Heart right ventricle (tissue), 16 donors: ENCODE data around the gene GPR146. TPM values are rescaled to one million over a fixed set of nuclear protein-coding genes. Genes with fewer than 3 reads are reported as not detected.

ENCODE experiments used
- ATAC-seq, 8 donors: fragments of 200-7000 bp; cut with Tn5 transposase; one replicate each; pipeline ENCODE4 v1.9.1; 2020; ENCODE audit warnings: mild to moderate bottlenecking in 8 of 8, moderate library complexity in 8 of 8, moderate number of reproducible peaks in 1 of 8
- DNase-seq, 2 donors: peaks; one replicate each; pipeline ENCODE4 v3.0.0-alpha.2; 2020
- H3K27ac ChIP-seq, 10 donors: fragments of 200-600 bp; sonication (generic) in 2 of 10; one replicate each; pipeline versions ENCODE4 v1.5.0 to v1.8.0; 2020 to 2022; ENCODE audit warnings: mild to moderate bottlenecking in 3 of 10
- H3K27me3 ChIP-seq, 7 donors: fragments of 200-600 bp; one replicate each; pipeline ENCODE4 v1.8.0; 2021 to 2022; ENCODE audit warnings: mild to moderate bottlenecking in 2 of 7
- H3K36me3 ChIP-seq, 9 donors: fragments of 200-600 bp; sonication (generic) in 1 of 9; one replicate each; pipeline versions ENCODE4 v1.5.0 to v1.8.0; 2020 to 2022; ENCODE audit warnings: mild to moderate bottlenecking in 2 of 9
- H3K4me1 ChIP-seq, 9 donors: fragments of 200-600 bp; sonication (generic) in 1 of 9; one replicate each; pipeline versions ENCODE4 v1.5.0 to v1.8.0; 2020 to 2022; ENCODE audit warnings: mild to moderate bottlenecking in 4 of 9
- H3K4me3 ChIP-seq, 10 donors: fragments of 200-600 bp; sonication (generic) in 2 of 10; one replicate each; pipeline versions ENCODE4 v1.5.0 to v1.8.0; 2020 to 2022; ENCODE audit warnings: mild to moderate bottlenecking in 7 of 10, moderate library complexity in 2 of 10
- H3K9me3 ChIP-seq, 11 donors: fragments of 200-600 bp in 10 of 11; sonication (generic) in 2 of 11; one replicate each; pipeline versions ENCODE4 v1.5.0 to v1.8.0; 2013 to 2022; ENCODE audit warnings: mild to moderate bottlenecking in 2 of 11, control low read depth in 1 of 11, moderate library complexity in 1 of 11
- CTCF ChIP-seq, 9 donors: fragments of 200-600 bp; sonication (generic) in 2 of 9; IDR thresholded peaks; one replicate each; pipeline versions ENCODE4 v1.5.0 to v1.8.0; 2021 to 2022; ENCODE audit warnings: antibody characterized with exemption in 9 of 9, mild to moderate bottlenecking in 5 of 9, moderate library complexity in 1 of 9
- WGBS, 2 donors: extraction: QIAGEN DNeasy Blood & Tissue Kit; methylation state at CpG; one replicate each; pipeline ENCODE4 v1.1.7; 2013; ENCODE audit warnings: inconsistent platforms in 1 of 2; 5-methylcytosine and 5-hydroxymethylcytosine counted together
- intact Hi-C, 10 donors: fragments of 100-400 bp; cut with DNase I; formaldehyde crosslinking; loops; one replicate each; pipeline versions ENCODE4 v1.11.1 to v1.14.2; 2022
- polyA plus RNA-seq, 2 donors: library from polyadenylated mRNA; stranded (reverse); fragments of 200-250 nt; gene quantifications; one replicate each; pipeline ENCODE4 v1.2.3, GENCODE V29; 2013
- total RNA-seq, 10 donors: library from RNA; stranded (reverse); fragmentation: NEBNext Ultra II Directional in 3 of 10; extraction: Animal tissue kit (Norgen Biotek cat#: 25700) in 3 of 10; gene quantifications; one replicate each; pipeline versions ENCODE4 v1.2.1 to v1.2.4, GENCODE V29; 2021 to 2023
- donor health status: Arrhythmogenic right ventricular cardiomyopathy.
- donor health status: ischemic (EF 13 %, LVEDD 7.1; RV severe dilation, severe dysfunction).
- donor health status: healthy with polysubstance abuse.
- donor health status: DM: no; HTN: yes; CAD: no.
- donor health status: DM: no; HTN: no; CAD: no.
- donor health status: ischemic (EF 25% LVEDD 6.9; RV normal size, moderate dysfunction).
- donor health status: ischemic (EF 25% LVEDD 5.7; RV mildly dilated, moderate dysfunction).
- donor health status: healthy.
- donor health status: DM: yes; HTN: yes; CAD: no.
- donor health status: Ischemic cardiomyopathy.
- donor health status: ischemic (EF 35%, LVEDD 5.7; RV mildly dilated, moderate dysfunction).
- donor health status: nonischemic (EF 11% LVEDD 7.7; RV severe dilation, severe dysfunction).
- donor health status: DM: yes; HTN: yes; CAD: no.
- donor health status: PGD.
- donor health status: ischemic (EF 29% LVEDD 5.4; RV normal size, mild dysfunction).
- donor health status: nonischemic (EF 23%, LVEDD 6.1; RV moderate dilation, normal function).

The GPR146 gene
- total and polyA plus RNA-seq, 12 donors = 13.3 to 34.5 (median 22.7) TPM

GRCh38 chr7:1086588-1087464 is 42.5 kb downstream of the GPR146 start:
- Histone ChIP-seq H3K27me3 (no peaks in the 10 kb centered on the region), H3K4me1 (peaks cover 12 to 50% (median 28%) of the 10 kb centered on the region in 9 donors), H3K9me3 (no peaks in the 10 kb centered on the region), H3K27ac (peak overlapping the region in 6 of 10 donors; percentile 3 to 71 (median 52)), H3K4me3 (peak overlapping the region in 9 of 10 donors; percentile 32 to 63 (median 51)), H3K36me3 (peaks cover 0 to 9% (median 0%) of the 10 kb centered on the region in 9 donors)
- ATAC-seq (peak; percentile 60 to 90 (median 73)), DNase-seq (peak; percentile 79 to 81)
- peak; percentile 91 to 96 (median 94) for TF ChIP-seq CTCF (IDR thresholded peaks at IDR 0.05)
- 13 to 15% methylated on average over 45 of the region's 45 CpGs for WGBS, 2 donors
- intact Hi-C loops = loop anchor here in 9 of 10 donors (1.0 to 10.0 kb wide), 10 partner anchors 18 to 90 kb away; partner anchors contain the start of gene ZFAND2A (in 1 of the 9)

- no peaks in the 10 kb centered on the region for H3K27me3 ChIP-seq
- WGBS, 2 donors = 29 to 33% methylated on average over 6 of the region's 6 CpGs
- H3K9me3 ChIP-seq = no peaks in the 10 kb centered on the region
- no peak for ATAC-seq
- H3K4me3 ChIP-seq = peak overlapping the region in 9 of 10 donors; percentile 32 to 63 (median 51)
- peaks cover 0 to 15% (median 4%) of the 10 kb centered on the region in 9 donors for H3K36me3 ChIP-seq
- peak overlapping the region in 5 of 10 donors; percentile 6 to 71 (median 67) for H3K27ac ChIP-seq
- intact Hi-C loops = loop anchor here in 9 of 10 donors (1.0 to 10.0 kb wide), 10 partner anchors 17 to 89 kb away; partner anchors contain the start of gene ZFAND2A (in 1 of the 9)
- no peak for TF ChIP-seq CTCF (IDR thresholded peaks at IDR 0.05)
- peaks cover 12 to 44% (median 24%) of the 10 kb centered on the region in 9 donors for H3K4me1 ChIP-seq
- no peak for DNase-seq
Measured at GRCh38 chr7:1087465-1087814, 43.1 kb downstream of the GPR146 start.

GRCh38 chr7:1087952-1088920 is 43.9 kb downstream of the GPR146 start, which contains the start of gene GPER1:
Gene GPER1 (plus strand): TSS chr7:1088113. CDS start chr7:1091729, 3,616 bp downstream.
- intact Hi-C loops = loop anchor here in 9 of 10 donors (1.0 to 10.0 kb wide), 10 partner anchors 17 to 89 kb away; partner anchors contain the start of gene ZFAND2A (in 1 of the 9)

More at GRCh38 chr7:1087952-1088920, 43.9 kb downstream of the GPR146 start, which contains the start of gene GPER1:
- ATAC-seq (peak; percentile 55 to 84 (median 71)), DNase-seq (peak; percentile 31 to 66)
- no peaks in the 10 kb centered on the region for H3K27me3 ChIP-seq
- peaks cover 0 to 23% (median 8%) of the 10 kb centered on the region in 9 donors for H3K36me3 ChIP-seq
- peak within 1 kb of the TSS in 9 of 10 donors; percentile 32 to 63 (median 51) for H3K4me3 ChIP-seq
- peak within 1 kb of the TSS; percentile 5 to 71 (median 54) for H3K27ac ChIP-seq
- peaks cover 12 to 39% (median 24%) of the 10 kb centered on the region in 9 donors for H3K4me1 ChIP-seq
- TF ChIP-seq CTCF (IDR thresholded peaks at IDR 0.05) = no peak
- H3K9me3 ChIP-seq = no peaks in the 10 kb centered on the region
- WGBS, 2 donors = 26 to 33% methylated on average over 28 of the region's 28 CpGs
